PC-3 (cell line): ENCODE data around the gene ARG1. TPM values are rescaled to one million over a fixed set of nuclear protein-coding genes. Genes with fewer than 3 reads are reported as not detected.

ENCODE experiments used
- ATAC-seq: fragments of 200-7000 bp; cut with Tn5 transposase; 2 replicates; pipeline ENCODE4 v1.9.1; 2020; ENCODE audit warnings: mild to moderate bottlenecking, moderate library complexity
- Bru-seq: library from RNA; stranded (reverse); fragments of 400-500 nt; gene quantifications from one replicate; lab custom pipeline; 2021; lab: Mats Ljungman, UMichigan
- BruChase-seq, 2 experiments: library from RNA; stranded (reverse); fragments of 400-500 nt; gene quantifications; one replicate each; lab custom pipeline; 2021; lab: Mats Ljungman, UMichigan
- BruUV-seq: library from RNA; stranded (reverse); fragments of 400-500 nt; replicated peaks from 2 replicates; lab custom pipeline; 2021; lab: Mats Ljungman, UMichigan
- CTCF ChIA-PET: fragments of 300-600 bp; sonication (Branson Sonifier 250); formaldehyde crosslinking; loops from one replicate; lab custom pipeline; 2022; ENCODE audit warnings: antibody characterized with exemption; lab: Charles Lee
- POLR2A ChIA-PET: fragments of 300-600 bp; sonication (Branson Sonifier 250); formaldehyde crosslinking; loops from one replicate; lab custom pipeline; 2022; ENCODE audit warnings: antibody characterized with exemption; ENCODE audit not compliant: unreplicated experiment; lab: Charles Lee
- DNase-seq: peaks from one replicate; pipeline ENCODE4 v3.0.0-alpha.2; 2015
- H2AFZ ChIP-seq: fragments of 300-600 bp; sonication (generic); 2 replicates; pipeline ENCODE4 v1.6.0; 2016; ENCODE audit warnings: antibody characterized with exemption, low read length
- H3F3A ChIP-seq: fragments of 300-600 bp; sonication (generic); one replicate; pipeline ENCODE4 v1.6.0; 2017; ENCODE audit warnings: antibody characterized with exemption, low read length, control low read depth, mild to moderate bottlenecking; ENCODE audit not compliant: unreplicated experiment
- H3K27ac ChIP-seq: fragments of 300-600 bp; sonication (generic); 2 replicates; pipeline ENCODE4 v1.5.1; 2016; ENCODE audit warnings: mild to moderate bottlenecking, low read length
- H3K27me3 ChIP-seq: fragments of 300-600 bp; sonication (generic); 2 replicates; pipeline ENCODE4 v1.6.1; 2016; ENCODE audit warnings: low read length, mixed read lengths
- H3K36me3 ChIP-seq: fragments of 300-600 bp; sonication (generic); 2 replicates; pipeline ENCODE4 v1.6.1; 2016; ENCODE audit warnings: low read depth, mixed run types, low read length, mixed read lengths
- H3K4me1 ChIP-seq: fragments of 300-600 bp; sonication (generic); 2 replicates; pipeline ENCODE4 v1.5.1; 2016; ENCODE audit warnings: low read length; ENCODE audit not compliant: insufficient read depth
- H3K4me2 ChIP-seq: fragments of 300-600 bp; sonication (generic); 2 replicates; pipeline ENCODE4 v1.6.0; 2016; ENCODE audit warnings: low read length
- H3K4me3 ChIP-seq: fragments of 300-600 bp; sonication (generic); 2 replicates; pipeline ENCODE4 v1.5.1; 2016; ENCODE audit warnings: mild to moderate bottlenecking, low read length, mixed read lengths
- H3K79me2 ChIP-seq: fragments of 300-600 bp; sonication (generic); 2 replicates; pipeline ENCODE4 v1.6.1; 2017; ENCODE audit warnings: low read length, mixed read lengths
- H3K9ac ChIP-seq: fragments of 300-600 bp; sonication (generic); 2 replicates; pipeline ENCODE4 v1.6.0; 2016; ENCODE audit warnings: mild to moderate bottlenecking, low read length
- H3K9me2 ChIP-seq: fragments of 300-600 bp; sonication (generic); replicated peaks from 2 replicates; pipeline ENCODE4 v1.6.1; 2016; ENCODE audit warnings: mixed run types, low read length, mixed read lengths
- H3K9me3 ChIP-seq: fragments of 300-600 bp; sonication (generic); 2 replicates; pipeline ENCODE4 v1.6.1; 2016; ENCODE audit warnings: low read length, mixed read lengths
- H4K20me1 ChIP-seq: fragments of 300-600 bp; sonication (generic); 2 replicates; pipeline ENCODE4 v1.6.1; 2016; ENCODE audit warnings: low read length, mixed read lengths
- CTCF ChIP-seq: fragments of 300-600 bp; sonication (generic); conservative IDR thresholded peaks from 2 replicates; pipeline ENCODE4 v1.5.1; 2017; ENCODE audit warnings: antibody characterized with exemption, low read depth, mild to moderate bottlenecking, low read length
- EZH2 ChIP-seq: fragments of 300-600 bp; sonication (generic); IDR thresholded peaks from one replicate; pipeline ENCODE4 v1.6.1; 2017; ENCODE audit warnings: antibody characterized with exemption, mild to moderate bottlenecking, low read length; ENCODE audit not compliant: unreplicated experiment
- EZH2phosphoT487 ChIP-seq: fragments of 300-600 bp; sonication (generic); IDR thresholded peaks from 2 replicates; pipeline ENCODE4 v1.6.1; 2018; ENCODE audit warnings: mild to moderate bottlenecking, antibody characterized with exemption, low read length, borderline replicate concordance
- intact Hi-C: fragments of 100-400 bp; cut with micrococcal nuclease; formaldehyde crosslinking; loops from 2 replicates; pipeline ENCODE4 v1.9.0; 2023
- long read RNA-seq: library from polyadenylated mRNA; unstranded; transcript quantifications from one replicate; pipeline ENCODE4 v2.0.0, GENCODE V29; 2021; ENCODE audit not compliant: unreplicated experiment
- total RNA-seq: library from RNA; depleted of rRNA; stranded (reverse); fragments of >200 nt; gene quantifications from 2 replicates; pipeline ENCODE4 v1.2.3, GENCODE V29; 2014; rRNA removed

ARG1 gene
- not detected in 2 replicates for total RNA-seq
- Bru-seq, nascent RNA, result not detected
- not detected for BruChase-seq, experiment 1, labeled RNA remaining after a 6-hour chase
- BruChase-seq, experiment 2, labeled RNA remaining after a 2-hour chase, result not detected
- long read RNA-seq, partial matches to known transcripts, result 0 of 1 reads
- long read RNA-seq, other reads (novel, unspliced or antisense), result 1 of 1 reads

- CTCF ChIA-PET, result no interaction called here
- H3K9me3 ChIP-seq, result no peaks in the 10 kb centered on the region
- H3K79me2 ChIP-seq, result no peaks in the 10 kb centered on the region
- H3F3A ChIP-seq, result no peaks in the 10 kb centered on the region
- no peaks in the 10 kb centered on the region for H3K4me1 ChIP-seq
- DNase-seq, result no peak
- no peaks in the 10 kb centered on the region for H3K36me3 ChIP-seq
- no peaks in the 10 kb centered on the region for H3K9me2 ChIP-seq
- intact Hi-C loops, result no loop called here
- no peak within 1 kb of the TSS for H3K9ac ChIP-seq
- no peak for ATAC-seq
- TF ChIP-seq EZH2phosphoT487 (no peak), CTCF (no peak), EZH2 (no peak)
- H3K4me2 ChIP-seq, result no peak within 1 kb of the TSS
- POLR2A ChIA-PET, result no interaction called here
- H3K27me3 ChIP-seq, result no peaks in the 10 kb centered on the region
- no peak within 1 kb of the TSS for H3K27ac ChIP-seq
- no peaks in the 10 kb centered on the region for H4K20me1 ChIP-seq
- BruUV-seq, result no TSS peak
- no peak within 1 kb of the TSS for H2AFZ ChIP-seq
- no peak within 1 kb of the TSS for H3K4me3 ChIP-seq
Observed at GRCh38 chr6:131572686-131573415, at the start of gene ARG1. Gene ARG1, plus strand, starts transcription at chr6:131573226. Its CDS starts 57 bp downstream, at chr6:131573283.

GRCh38 chr6:131523988-131524673 lies 48.9 kb upstream of the ARG1 start:
- Histone ChIP-seq H3K27me3 (no peaks in the 10 kb centered on the region), H3K9ac (no peak overlapping the region), H4K20me1 (no peaks in the 10 kb centered on the region), H3F3A (no peaks in the 10 kb centered on the region), H3K4me3 (no peak overlapping the region), H3K36me3 (no peaks in the 10 kb centered on the region), H2AFZ (no peak overlapping the region), H3K4me2 (no peak overlapping the region), H3K9me3 (no peaks in the 10 kb centered on the region), H3K27ac (no peak overlapping the region), H3K9me2 (no peaks in the 10 kb centered on the region), H3K4me1 (no peaks in the 10 kb centered on the region), H3K79me2 (no peaks in the 10 kb centered on the region)
- CTCF ChIA-PET, result no interaction called here
- intact Hi-C loops, result no loop called here
- no peak for ATAC-seq
- DNase-seq, result no peak
- no TSS peak for BruUV-seq
- TF ChIP-seq EZH2 (no peak), EZH2phosphoT487 (no peak), CTCF (no peak)
- POLR2A ChIA-PET, result no interaction called here
